ENCODE data around the gene FMNL3.

Gene FMNL3

DNA sequence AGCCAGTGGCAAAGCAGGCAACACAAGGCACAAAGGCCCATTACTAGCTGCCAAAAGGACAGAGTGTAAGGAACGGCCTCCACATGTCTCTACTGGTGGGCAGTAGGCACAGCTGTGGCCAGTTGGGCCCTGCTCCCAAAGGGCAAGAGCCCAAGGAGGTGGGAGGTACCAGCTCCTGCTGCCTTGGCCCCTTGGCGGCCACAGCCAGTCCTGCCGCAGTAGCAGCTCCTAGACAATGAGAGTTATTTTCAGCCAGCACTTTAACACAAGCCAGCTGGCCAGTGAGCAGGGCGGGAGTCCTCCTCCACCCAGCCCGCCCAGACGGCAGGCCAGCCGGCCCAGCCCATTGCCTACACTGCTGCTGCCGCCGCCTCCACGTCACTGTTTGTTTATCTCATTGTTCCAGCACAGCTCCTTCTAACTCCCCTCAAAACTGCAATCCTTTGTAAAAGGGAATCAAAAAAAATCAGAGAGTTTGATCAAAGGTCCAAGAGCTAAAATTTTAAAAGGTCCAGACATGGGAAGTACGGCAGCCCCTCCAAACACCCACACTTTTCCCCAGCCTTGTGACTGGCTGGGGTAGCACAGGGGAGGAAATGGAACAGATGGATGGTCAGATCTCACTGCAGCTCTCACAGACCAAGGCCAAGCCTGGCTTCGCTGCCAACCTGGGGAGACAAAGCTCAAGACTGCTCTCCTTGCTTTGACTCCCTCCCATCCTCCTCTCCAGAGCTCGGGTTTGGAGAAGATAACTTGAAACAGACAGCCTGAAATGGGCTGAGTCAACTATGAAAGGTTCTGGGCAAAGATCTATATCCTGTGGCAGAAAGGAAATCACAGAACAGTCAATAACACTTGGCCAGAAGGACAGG lies 33.5 kb downstream of the FMNL3 start:
- DNase-seq: no peak

DNA sequence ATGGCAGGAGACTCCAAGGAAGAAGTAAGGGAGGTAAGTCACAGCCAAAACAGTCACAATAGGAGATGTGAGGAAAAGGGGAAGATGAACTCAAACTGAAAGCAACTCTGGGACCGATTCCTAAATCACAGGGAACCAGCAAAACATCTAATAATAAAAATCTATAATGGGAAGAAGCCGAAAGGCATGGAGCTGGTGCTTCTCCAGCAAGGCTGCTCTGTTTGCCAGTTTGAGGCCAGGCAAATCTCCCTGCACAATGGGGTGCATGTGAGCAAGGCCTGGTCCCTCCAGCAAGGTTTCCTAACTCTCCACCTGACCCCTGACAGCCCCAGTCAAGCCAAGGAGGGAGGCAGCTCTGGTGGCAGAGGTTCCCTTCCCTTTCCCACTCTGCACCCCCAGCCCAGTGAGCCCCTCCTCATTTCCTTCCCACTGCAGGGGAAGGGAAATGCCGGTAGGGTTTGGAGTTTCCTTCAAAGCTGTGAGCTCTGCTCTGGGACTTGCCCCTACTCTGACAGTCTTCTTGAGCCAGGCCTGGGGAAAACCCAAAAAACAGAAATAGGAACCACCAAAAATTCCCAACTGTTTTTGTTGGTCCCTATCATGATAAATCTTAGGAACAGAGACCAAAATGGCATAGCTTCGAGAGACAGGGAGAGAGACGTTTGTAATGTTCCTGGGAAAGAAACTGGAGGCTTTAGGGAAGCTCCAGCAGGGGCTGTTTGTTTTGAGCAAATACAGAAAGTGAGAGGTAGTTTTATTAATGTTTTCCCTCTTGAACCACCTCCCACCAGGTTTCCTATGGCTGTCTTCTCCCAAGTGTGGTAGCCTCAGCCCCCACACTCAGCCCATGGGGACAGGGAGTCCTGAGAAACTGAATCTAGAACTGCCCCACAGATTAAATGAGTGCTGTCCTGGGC lies 34.6 kb downstream of the FMNL3 start:
- no peak for DNase-seq

DNA sequence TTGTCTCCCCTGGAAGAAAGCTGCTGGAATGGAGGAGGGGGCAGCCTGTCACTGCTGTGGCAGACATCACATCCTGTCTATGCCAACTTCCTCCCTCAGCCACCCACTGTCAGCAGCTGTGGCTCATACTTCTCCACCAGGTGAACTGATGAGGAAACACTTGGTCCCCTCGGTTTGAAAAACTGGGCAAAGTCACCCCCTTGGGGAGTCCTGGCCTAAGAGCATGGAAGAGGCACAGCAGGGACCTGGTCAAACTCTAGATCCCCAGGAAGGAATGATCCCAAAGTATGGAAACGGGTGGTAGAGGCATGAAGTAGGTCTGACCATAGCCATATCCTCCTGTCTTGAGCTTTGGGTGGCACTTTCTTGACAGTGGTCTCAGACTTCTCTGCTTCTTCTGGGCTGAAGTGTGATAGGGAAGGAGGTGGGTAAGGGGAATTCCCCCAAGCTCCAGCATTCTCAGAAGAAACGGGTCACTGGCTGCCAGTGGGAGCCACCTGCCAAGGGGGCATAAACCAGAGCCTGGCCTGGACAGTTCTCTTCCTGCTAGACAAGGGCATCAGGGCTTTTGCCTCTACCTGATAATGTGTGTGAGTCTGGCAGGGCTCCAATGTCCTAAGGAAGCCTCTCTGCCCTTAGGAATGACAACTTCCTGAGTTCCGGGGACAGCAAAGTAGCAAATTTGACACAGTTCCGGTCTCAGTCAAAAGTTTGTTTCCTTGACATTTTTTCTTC lies 36.0 kb downstream of the FMNL3 start:
- DNase-seq: peak; percentile 46

DNA sequence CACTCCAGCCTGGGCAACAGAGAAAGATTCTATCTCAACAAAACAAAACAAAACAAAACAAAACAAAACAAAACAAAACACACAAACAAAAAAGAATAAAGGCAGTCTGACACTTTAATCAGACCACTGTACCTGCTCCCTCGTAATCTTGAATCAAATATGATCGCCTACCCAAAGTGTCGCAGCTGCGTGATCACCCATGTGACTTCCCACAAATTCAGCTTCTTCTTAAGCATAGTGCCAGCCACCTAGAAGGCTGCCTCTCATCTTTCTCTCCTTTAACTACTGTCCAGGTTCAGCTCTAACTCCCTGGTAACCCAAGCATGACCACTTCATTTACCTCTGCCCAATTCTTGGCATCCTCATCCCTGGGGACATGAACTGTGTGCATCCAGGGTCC lies 37.4 kb downstream of the FMNL3 start:
- no peak for DNase-seq

DNA sequence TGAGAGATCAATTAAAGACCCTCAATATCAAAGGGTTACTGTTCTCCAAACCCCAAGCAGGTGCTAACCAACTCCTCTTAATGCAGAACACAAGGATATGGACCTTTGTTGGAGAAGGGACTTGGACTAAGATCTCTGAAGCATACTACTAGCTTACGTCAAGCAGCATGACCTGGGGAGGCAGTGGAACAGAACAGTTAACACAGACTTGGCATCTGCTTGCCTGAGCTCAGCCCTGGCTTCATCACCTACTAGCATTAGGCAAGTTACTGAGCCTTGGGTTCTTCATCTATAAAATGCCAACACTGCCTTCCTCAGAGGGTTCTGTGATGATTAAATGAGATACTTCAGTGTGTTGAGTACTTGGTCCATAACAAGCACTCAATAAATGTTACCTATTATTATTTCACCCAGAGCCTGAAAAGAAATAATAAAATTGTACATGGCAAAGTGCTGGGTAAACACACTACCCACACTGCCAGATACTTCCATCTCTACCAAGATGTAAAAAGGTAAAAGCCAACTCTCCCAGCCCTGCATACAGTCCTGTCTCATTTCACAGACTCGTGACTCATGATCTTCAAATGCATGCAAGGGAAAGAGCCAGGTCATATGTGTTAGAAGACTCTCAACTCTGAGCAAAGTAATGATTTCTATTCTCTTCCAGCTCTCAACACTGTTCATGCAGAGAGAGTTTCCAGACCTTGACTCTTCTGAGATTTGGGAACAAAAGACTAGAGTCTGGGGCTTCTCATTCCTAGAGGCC lies 39.7 kb downstream of the FMNL3 start:
- no peak for DNase-seq

DNA sequence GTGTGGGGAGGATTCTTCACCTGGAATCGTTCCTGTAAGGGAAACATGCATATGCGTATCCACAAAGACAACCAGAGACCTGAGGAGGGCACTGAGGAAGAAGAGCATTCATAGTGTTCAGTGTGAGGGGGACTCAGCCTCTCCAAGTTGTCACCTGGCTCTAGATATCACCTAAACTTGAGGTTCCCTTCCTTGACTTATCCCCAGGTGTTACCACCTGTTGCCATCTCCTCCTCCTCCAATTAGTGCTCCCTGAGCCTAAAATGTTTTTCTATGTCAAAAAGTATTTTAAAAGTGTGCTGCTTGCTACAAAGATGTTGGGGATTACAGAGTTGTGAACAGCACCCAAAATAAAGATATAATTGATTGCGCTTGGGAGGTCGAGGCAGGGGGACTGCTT lies 41.0 kb downstream of the FMNL3 start:
- no peak for DNase-seq

DNA sequence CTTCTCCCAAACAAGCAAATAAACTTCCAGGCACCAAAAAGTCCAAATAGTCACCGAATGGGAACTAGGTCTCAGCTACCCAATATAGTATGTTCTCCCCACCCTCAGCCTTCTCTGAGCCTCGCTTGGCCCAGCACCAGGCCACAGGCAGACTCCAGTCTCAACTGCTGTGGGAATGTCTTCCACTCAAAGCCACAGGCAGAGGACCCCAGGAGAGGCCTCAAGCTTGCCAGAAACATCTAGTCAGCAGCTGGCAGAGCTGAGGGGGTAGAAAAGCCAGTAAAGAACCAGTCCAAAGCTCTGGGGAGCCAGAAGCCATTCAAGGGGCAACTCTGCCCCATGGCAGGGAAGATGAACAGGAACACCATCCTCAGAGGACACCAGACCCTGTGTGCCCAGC lies 41.8 kb downstream of the FMNL3 start:
- no peak for DNase-seq

DNA sequence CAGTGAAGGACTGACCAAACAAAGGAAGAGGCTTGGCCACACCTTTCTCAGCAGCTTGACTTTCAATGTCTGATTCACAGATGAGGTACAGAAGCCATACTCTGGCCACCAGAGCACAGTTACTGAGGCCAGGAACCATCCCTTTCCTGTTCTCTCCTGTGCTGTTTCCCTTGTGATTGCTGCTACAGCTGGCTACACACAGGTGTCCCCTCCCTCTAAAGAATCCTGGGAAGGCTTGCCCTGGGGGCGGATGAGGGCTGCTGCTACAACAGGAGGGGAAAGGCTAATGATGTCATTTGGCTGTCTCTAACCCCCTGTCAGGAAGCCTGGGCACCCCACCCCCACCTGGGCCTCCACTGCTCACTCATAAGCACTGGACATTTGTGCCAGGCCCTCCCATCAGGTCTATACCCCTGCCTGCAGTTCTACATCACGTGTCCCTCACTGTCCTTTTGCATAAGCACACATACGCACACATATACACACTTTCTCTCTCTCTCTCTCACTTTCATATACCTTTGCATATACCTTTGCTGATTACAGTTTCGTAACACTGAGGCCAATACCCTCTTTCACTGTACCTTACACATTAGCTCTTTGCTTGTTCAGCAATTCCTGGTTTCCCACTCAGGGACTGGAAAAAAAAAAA lies 42.5 kb downstream of the FMNL3 start:
- no peak for DNase-seq

DNA sequence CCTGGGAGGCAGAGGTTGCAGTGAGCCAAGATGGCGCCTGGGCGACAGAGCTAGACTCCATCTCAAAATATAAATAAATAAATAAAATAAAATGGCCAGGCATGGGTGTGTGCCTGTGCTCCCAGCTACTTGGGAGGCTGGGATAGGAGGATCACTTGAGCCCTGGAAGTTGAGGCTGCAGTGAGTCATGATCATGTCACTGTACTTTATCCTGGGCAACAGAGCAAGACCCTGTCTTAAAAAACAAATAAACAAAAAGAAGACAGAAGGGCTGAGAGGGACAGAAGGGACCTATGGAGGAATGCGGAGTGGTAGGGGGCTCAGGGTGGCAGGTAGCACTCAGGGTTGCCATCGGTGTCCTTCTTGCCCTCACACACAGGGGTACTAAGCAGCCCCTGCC lies 43.0 kb downstream of the FMNL3 start:
- no peak for DNase-seq

DNA sequence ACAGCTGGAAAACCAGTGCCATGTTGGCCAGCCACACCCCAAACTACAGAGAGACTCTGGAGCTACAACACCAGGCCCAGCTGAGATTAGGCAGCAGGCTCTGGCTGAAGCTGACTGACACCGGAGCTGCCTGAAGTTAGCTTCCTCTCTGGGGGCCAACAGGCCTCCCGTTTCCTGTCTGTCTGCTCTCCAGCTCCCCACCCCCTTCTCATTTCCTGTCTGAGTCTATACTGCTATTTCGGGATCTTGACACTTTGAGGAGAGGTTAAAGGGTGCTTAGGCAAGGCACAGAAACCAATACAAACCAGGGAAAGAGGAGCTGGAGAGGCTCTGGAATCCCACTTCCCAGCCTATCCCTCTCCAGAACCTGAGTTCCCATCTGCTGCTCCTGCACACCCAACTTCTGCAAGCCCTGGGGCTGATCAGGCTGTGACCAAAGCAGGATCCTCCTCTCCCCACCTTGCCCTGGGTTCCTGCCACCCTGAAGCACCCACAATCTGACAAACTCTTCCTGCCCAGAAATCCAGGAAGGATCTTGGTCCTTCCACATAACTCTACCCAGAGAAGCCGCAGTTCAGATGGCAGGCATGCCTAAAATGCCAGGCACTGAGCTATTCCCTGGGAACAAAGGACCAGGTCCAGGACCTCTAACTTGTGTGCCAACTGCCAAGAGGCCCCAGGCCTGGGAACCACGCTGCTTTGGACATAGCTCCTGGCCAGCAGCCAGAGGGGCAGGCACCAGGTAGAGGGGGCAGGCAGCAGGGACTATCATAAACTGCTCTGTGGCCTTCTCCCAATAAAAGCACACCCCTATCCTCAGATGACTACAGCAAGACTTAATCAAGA lies 44.0 kb downstream of the FMNL3 start:
- peak; percentile 49 for DNase-seq

DNA sequence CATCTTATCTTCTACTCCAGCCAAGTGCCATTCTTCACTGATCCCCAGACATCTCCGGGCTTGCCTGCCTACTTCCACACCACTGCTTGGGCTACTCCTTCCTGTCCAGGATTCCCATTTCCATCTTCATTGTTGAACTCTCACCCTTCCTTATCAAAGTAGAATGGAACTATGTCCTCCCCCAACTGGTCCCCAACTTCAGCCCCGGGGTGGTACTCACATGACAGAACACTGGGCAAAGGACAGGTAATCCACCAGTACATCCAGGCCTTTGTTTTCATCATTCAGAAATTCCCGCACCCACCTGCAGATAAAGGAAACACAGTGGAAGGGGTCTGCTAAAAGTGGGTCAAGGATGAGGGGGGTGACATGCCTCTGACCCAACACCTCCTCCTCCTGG lies 45.5 kb downstream of the FMNL3 start:
- DNase-seq: no peak

DNA sequence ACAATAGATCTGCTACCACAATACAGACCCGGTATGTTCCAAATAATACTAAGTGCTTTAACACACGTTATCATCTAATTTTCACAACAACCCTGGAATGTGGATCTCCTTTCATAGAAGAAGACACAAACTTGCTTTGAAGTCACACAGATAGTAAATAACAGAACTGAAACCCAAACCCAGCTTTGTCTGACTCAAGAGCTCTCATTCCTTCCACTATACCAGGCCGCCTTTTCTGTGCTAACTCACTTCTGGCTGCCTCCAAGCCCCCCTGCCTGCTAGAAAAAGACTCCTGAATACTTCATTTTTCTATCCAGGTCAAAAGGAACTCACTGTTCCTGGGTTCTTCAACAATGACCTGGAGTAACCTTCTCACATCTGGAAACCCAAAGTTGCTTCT lies 46.0 kb downstream of the FMNL3 start:
- DNase-seq: no peak

DNA sequence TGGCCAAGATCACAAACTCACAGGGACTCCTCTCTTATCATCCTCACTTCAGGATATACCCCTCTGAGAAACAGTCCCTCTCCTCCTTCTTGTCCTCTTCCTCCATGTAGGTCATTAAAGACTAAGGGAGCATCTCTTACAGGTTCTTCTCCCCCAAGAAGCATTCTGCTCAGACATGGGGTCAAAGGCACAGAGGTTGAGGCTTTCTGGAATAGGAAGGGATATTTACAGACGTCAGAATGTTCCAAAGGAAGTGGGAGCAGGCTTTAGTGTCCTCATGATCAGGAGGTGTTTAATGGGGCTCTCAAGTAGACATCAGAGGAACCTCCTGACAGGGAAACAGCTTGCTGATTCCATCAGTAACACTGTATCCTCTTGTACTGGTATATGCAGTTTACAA lies 47.5 kb downstream of the FMNL3 start:
- no peak for DNase-seq

DNA sequence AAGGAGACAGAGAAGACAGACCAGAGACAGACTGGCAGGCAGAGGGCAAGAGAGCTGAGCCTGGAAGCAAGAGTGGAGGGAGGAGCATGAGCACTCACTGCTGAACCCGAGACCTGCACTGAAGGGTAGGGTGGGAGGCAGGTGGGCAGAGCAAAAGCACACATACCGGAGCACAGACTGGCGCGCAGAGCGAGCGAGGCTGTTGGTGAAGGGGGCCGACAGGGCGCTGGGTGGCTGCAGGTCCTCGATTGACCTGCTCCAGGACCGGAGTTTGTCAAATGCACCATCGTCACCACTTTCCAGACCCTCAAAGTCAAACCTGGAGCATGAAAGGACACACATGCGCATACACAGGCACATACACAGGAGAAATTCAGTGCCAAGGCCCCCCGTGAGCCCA lies 48.9 kb downstream of the FMNL3 start:
- no peak for DNase-seq

DNA sequence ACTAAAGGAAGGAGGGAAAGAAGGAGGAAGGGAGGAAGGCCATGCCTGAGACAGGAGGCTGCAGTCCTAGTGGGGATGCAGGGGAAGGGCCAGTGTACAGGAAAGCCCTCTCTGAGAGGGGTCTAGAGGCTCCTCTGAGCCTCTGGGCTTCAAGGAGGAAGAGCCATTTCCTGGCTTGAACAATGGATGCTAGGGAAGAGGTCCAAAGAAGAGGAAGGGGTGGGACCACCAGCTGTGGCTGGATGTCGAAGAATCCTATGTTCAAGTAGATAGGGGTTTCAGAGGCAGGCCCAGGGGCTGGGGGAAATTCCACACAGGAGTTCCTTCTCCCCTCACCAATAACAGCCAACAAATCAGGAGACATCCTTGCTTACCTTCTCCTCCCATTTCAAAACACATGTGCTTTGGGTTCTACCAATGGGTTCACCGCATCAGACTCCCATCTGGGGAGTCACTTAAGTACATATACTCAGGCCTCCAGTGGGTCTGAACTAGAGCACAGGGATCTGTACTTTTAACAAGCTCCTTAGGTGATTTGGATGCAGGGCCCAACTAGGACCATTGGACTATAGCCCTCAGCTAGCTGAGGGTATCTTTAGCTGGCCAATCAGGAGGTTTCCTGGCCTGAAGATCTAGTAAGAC lies 51.5 kb downstream of the FMNL3 start:
- DNase-seq: no peak

DNA sequence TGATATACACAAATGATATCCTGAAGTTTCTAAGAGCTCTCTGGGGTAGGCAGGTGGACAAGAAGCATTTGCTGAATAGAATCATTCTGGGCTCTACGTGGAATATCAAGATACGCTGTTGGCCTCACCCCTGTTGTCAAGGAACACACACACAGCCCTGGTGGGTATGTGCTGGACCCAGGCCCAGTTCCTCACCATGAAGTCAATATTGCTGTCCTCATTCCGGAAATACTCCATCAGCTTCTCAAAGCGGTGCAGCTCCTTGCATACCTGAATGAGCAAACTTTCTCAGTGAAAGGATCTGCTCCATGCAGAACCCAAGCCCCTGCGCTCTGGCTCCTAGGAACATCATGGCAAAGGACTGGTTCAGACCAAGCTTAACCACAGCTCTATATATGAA lies 52.5 kb downstream of the FMNL3 start:
- DNase-seq: no peak

DNA sequence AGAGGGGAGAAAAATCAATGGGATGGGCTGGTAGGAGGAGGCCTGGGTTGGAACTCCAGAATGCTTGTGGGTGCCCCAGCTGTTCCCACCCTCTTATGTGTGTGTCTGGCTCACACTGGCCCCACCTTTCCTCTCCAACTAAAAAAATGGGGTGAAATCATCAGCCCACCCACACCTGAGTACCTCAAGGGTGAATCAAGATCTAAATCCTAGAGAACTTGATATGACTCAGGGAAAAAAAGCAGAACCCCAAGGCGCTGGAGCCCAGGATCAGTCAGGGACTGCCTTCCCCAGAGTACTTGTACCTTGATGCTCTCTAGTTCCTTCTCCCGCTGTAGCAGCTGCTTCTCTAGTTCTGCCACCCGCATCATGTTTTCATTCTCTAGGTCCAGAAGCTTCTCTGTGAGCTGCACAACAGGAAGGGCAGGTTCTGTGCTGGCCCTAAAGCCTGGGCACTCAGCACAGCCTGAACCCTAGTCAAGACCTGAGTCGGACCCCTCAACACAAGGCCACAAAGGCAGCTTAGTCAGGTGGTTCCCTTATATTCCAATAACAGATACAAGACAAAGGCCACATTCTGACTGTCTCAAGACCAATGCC lies 54.2 kb downstream of the FMNL3 start:
- DNase-seq: no peak

DNA sequence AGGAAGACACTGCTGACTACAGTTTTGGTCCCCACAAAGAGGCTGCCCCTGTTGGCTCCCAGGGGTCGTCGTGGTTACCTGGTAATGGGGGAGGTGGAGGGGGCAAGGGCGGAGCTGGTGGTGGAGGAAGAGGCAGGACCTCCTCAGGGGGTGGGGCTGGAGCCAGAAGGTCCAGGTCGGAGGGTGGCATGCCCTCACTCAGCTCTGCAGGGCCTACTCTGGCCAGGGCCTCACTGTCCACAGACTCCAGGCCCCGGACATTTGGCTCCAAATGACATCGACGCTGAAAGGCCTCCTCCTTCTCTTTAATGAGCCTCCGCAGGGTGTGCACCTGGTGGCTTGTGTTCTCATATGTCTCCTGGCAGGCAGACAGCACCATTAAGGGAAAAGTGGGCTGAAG lies 55.4 kb downstream of the FMNL3 start:
- no peak for DNase-seq

DNA sequence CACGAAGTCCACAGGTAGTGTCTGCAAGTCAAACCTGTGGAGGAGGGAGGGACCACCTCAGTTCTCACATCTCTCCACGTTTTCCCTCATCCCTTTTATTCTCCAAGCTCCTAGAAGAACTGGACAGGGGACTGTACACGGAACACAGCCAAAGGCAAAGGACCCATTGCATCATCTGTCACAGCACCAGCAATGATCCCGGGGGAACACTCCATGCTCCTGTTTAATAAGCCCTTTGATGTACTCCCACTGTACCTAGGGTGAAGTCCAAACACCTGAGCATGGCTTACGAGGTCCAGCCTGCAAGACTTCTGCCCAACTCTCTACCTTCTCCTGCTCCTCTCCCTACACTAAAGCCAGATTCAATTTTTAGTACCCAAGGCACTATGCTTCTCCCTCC lies 57.3 kb downstream of the FMNL3 start:
- DNase-seq: no peak

DNA sequence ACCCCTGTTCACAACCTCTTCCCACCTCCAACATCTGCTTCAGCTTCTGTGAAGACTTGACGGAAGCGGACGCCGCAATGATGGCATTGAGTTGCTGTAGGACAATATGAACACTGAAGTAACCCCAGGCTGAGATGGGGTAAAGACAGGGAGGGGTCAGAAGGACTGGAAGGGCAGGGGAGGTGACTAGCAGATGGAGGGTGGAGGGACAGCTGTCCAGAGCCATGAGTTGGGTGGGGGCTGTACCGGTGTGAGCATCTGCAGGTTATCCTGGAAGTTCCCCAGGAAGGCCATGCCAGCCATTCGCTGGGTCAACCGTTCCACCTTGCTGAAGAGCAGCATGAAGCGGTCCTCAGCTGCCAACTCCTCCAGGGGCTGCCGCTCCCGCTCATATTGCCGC lies 57.8 kb downstream of the FMNL3 start:
- DNase-seq: no peak

Data from stimulated activated CD4-positive, alpha-beta T cell treated with anti-CD3 and anti-CD28 coated beads, Interleukin-12 subunit alpha, Interleukin-12 subunit beta, amount 100 ng/mL, for 4 hours (primary cell).